ENCODE measurements around the gene CACNA1C. TPM values are rescaled to one million over a fixed set of nuclear protein-coding genes. Genes with fewer than 3 reads are reported as not detected.

The CACNA1C gene
- total and polyA plus RNA-seq, 2 donors from 2014 or later, result 1.6 to 17.4 TPM

GRCh38 chr12:2016862-2017545 is 35.8 kb upstream of the CACNA1C start:
- Histone ChIP-seq H3K27me3 (ENCODE audit: control insufficient read depth, insufficient read depth, low read length) (no peaks in the 10 kb centered on the region), H3K4me1 (ENCODE audit: control insufficient read depth in 2 of 3, insufficient read depth in 2 of 3, low read depth in 1 of 3, low read length in 3 of 3) (peaks cover 0 to 9% (median 6%) of the 10 kb centered on the region in 3 donors), H3K9ac (ENCODE audit: low read length in 3 of 3) (no peak overlapping the region), H3K4me3 (ENCODE audit: low read length in 3 of 3) (no peak overlapping the region), H3K9me3 (ENCODE audit: control insufficient read depth in 2 of 3, insufficient read depth in 1 of 3, low read length in 3 of 3) (no peaks in the 10 kb centered on the region), H3K36me3 (ENCODE audit: control insufficient read depth in 2 of 3, insufficient read depth in 3 of 3, low read length in 3 of 3) (no peaks in the 10 kb centered on the region), H3K27ac (ENCODE audit: low read depth in 2 of 2, low read length in 2 of 2) (no peak overlapping the region)
- TF ChIP-seq CTCF (IDR thresholded peaks at IDR 0.05; ENCODE audit: borderline replicate concordance, extremely low read depth, insufficient read depth), result no peak
- DNase-seq (no peak), FAIRE-seq (no peak)
- intact Hi-C loops (cut with DNase I), result no loop called here

GRCh38 chr12:2017546-2018337 is 35.0 kb upstream of the CACNA1C start:
- DNase-seq, result peak in 4 of 5 donors; percentile 48 to 77 (median 76)

GRCh38 chr12:2018391-2018790 is 34.4 kb upstream of the CACNA1C start:
- FAIRE-seq, result no peak
- Histone ChIP-seq H3K27me3 (ENCODE audit: control insufficient read depth, insufficient read depth, low read length) (no peaks in the 10 kb centered on the region), H3K36me3 (ENCODE audit: control insufficient read depth in 2 of 3, insufficient read depth in 3 of 3, low read length in 3 of 3) (no peaks in the 10 kb centered on the region), H3K9me3 (ENCODE audit: control insufficient read depth in 2 of 3, insufficient read depth in 1 of 3, low read length in 3 of 3) (no peaks in the 10 kb centered on the region), H3K9ac (ENCODE audit: low read length in 3 of 3) (no peak overlapping the region), H3K4me1 (ENCODE audit: control insufficient read depth in 2 of 3, insufficient read depth in 2 of 3, low read depth in 1 of 3, low read length in 3 of 3) (peaks cover 0 to 9% (median 6%) of the 10 kb centered on the region in 3 donors), H3K27ac (ENCODE audit: low read depth in 2 of 2, low read length in 2 of 2) (no peak overlapping the region), H3K4me3 (ENCODE audit: low read length in 3 of 3) (no peak overlapping the region)
- peak; percentile 75 to 88 (median 77) for DNase-seq
- intact Hi-C loops (cut with DNase I), result no loop called here
- TF ChIP-seq CTCF (IDR thresholded peaks at IDR 0.05; ENCODE audit: borderline replicate concordance, extremely low read depth, insufficient read depth), result no peak

More at GRCh38 chr12:2017546-2018337, 35.0 kb upstream of the CACNA1C start:
- no peak for FAIRE-seq
- no peak overlapping the region for H3K27ac ChIP-seq (ENCODE audit: low read depth in 2 of 2, low read length in 2 of 2)
- H3K9me3 ChIP-seq (ENCODE audit: control insufficient read depth in 2 of 3, insufficient read depth in 1 of 3, low read length in 3 of 3), result no peaks in the 10 kb centered on the region
- no peaks in the 10 kb centered on the region for H3K36me3 ChIP-seq (ENCODE audit: control insufficient read depth in 2 of 3, insufficient read depth in 3 of 3, low read length in 3 of 3)
- no peak overlapping the region for H3K9ac ChIP-seq (ENCODE audit: low read length in 3 of 3)
- intact Hi-C loops (cut with DNase I), result no loop called here
- H3K27me3 ChIP-seq (ENCODE audit: control insufficient read depth, insufficient read depth, low read length), result no peaks in the 10 kb centered on the region
- TF ChIP-seq CTCF (IDR thresholded peaks at IDR 0.05; ENCODE audit: borderline replicate concordance, extremely low read depth, insufficient read depth), result no peak
- peaks cover 0 to 9% (median 6%) of the 10 kb centered on the region in 3 donors for H3K4me1 ChIP-seq (ENCODE audit: control insufficient read depth in 2 of 3, insufficient read depth in 2 of 3, low read depth in 1 of 3, low read length in 3 of 3)
- no peak overlapping the region for H3K4me3 ChIP-seq (ENCODE audit: low read length in 3 of 3)
